NCI-H748 treated with DMSO at 0.1 percent for 48 hours (cell line): Measurements from ENCODE around the gene CBR3.

Experiments used
- DNase-seq: peaks from one replicate; lab custom pipeline; 2025; lab: John Stamatoyannopoulos, UW

The CBR3 gene

DNA sequence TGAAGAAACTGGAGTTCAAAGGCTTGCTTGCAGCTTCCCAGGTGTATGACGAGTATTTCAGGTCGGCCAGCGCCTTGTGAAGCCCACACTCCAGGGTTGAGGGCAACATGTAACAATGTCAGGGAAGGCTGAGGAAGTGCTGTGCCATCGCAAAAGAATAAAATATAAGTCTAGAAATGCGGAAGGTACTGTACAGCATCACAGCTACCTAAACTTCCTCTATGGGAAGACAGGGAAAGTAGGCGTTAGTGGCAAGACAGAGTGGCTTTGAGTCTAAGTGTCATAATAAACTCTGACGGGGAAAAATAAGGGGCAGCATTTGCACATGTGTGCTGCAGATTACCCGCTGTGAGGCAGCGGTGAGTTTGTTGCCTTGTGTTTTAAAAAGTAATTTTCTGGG, 50.6 kb downstream of the CBR3 start:
- no peak for DNase-seq

DNA sequence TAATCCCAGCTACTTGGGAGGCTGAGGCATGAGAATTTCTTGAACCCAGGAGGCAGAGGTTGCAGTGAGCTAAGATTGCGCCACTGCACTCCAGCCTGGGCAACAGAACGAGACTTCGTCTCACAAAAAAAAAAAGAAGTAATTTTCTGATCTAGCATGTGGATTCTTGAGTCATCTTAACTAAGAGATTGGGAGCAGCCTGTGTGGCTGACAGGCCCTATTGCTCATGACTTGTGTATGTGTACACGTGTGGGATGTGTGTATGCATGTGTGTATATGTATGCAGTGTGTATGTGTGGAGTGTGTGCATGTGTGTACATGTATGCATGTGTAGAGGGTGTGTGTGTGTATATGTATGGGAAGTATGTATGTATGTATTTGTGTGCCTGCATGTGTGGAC, 51.2 kb downstream of the CBR3 start:
- no peak for DNase-seq

DNA sequence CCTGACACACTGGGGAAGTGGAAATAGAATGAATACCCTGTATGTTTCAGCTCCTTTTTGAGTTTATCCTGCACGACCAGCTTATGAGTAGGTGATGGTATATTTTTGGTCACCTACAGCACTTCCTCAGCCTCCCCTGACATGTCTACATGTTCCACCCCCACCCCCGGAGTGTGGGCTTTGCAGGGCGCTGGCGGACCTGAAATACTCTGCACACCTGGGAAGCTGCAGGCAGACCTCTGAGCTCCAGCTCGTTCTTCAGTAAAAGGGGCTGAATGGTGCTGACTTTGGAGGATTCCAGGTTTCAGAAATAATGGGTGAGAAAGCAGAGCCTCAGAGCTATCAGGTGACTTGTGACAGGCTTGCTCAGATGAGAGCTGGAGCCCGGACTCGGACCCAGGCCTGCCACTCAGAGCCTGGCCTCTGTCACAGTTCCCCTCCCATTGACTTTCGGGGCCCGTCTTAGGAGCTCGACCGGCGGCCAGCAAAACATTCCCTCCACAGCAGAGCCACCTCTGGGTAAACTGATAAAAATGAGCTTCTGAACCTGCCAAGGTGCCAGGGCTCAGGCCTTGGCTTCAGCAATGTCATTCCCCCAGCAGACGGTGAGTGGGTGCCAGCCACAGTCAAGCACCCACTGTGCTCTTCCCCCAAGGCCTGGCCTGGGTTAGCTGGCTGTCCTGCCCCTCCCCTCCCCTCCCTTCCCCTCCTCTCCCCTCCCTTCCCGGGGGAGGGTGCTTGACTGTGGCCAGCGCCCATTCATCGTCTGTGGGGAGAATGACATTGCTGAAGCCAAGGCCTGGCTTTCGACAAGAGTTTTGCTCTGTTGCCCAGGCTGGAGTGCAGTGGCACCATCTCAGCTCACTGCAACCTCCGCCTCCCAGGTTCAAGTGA, 51.9 kb downstream of the CBR3 start:
- DNase-seq = no peak

DNA sequence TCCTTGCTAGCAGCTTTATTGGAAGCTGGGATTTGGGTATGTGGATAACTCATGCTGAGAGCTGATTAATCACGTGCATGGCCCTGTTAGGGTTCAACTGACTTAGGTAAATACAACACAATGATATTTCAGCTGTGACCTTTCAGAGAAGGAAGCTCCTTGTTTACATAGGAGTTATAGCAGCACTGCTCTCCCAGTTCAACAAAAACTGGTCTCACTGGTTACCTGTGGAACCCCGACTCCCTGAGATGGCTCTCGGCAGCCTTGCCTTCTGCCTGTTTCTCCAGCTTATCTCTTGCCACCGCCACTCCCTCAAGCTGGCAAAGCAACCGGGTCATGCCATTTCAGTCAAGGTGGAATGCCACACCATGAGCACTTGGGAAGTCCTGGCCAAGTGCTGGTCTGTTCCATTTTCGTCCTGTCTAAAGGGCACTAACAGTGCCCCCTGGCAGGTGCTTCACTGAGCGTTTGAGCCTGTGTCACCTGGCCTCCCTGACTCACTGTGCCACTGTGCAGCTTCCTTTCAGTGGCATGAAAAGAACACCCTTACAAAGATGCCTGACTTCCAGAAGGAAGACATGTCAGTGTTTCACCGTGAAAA, 53.3 kb downstream of the CBR3 start:
- DNase-seq = peak; percentile 53

DNA sequence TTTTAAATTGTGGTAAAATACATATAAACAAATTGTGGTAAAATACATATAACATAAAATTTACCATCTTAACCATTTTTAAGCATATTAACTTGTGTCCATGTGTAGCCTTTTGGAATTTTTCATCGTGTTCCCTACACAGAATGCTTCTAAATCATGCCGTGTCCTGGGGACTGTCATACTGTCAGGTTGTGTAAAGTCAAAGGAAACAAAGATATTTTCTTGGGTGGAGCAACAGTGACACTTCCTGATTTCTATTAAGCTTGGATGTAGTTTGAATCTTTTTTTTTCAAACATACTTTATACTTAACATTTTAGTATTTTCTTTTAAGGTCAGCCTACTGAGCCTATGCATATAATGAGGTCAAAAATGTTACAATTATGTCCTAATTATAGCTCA, 54.1 kb downstream of the CBR3 start:
- no peak for DNase-seq

DNA sequence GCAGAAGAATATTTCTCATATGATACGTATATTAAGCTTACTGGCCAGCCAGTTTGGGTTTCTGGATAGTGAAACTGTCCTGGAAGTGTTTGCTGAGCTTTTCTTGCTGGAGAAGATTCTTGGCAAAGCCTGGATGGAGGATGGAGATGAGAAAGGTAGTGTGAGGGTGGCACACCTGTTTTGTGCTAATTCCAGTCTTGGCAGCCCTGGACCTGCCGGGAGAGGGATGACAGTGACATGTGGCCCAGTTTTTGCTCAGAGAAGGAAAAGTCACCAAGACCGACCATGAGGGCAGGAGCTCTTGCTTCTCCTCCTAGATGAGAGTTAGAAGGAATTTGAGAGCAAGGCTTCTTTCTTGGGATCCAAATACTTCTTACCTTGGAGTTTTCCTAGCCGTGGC, 55.9 kb downstream of the CBR3 start:
- no peak for DNase-seq

DNA sequence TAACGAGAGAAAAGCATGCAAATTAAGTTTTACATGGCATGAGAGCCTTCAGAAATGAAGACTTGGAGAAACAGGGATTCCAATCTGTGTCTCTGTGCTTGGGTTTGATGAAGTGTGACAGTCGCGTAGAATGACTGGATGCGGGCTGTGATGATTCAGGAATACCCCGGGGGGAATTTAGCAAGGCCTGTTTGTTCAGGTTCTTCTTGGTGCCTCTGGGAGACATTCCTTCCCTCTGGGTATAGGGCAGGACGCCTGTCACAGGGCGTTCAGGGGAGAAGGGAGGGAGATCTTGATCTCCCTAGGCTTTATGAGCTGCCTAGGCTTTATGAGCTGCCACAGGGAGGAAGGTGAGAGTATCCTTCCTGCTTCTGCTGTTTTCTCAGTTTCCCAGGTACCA, 58.3 kb downstream of the CBR3 start:
- DNase-seq = no peak

DNA sequence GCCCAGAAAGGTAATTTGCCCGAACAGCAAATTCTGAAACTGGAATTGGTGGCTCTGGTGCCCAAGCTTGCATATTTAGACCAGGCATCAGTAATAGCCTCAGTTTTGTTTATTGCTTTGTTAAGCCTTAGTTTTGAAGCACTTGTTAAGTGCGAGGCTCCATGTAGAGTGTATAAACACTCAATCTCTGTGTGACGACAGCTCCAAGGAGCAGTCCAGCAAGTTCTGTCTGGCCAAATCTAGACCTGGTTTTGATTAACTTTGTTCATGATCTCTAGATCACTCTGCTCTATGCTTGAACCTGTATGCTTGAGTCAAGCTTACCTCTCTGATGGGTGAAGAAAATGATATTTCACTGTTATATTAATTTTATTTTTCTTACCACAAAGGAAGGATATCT, 59.1 kb downstream of the CBR3 start:
- no peak for DNase-seq

DNA sequence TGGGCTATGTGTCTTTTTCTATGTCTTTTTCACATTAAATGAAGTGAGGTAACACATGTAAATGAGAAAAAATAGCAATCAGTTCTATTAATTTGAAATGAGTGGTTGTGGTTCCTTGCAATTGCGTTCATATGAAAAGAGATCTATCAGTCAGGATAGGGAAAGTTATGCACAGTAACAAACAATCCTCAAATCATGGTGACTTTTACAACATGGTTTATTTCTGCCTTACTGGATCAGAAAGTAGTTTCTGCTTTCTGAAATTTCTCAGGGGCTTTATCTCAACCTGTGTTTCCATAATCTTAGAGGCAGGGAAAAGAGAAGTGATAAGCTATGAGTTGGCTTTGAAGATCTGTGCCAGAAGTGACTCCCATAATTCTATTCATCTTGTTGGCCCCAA, 60.7 kb downstream of the CBR3 start:
- no peak for DNase-seq
